ENCODE results near the gene TMEM141. TPM values are rescaled to one million over a fixed set of nuclear protein-coding genes. Genes with fewer than 3 reads are reported as not detected.

TMEM141 gene
- total and polyA plus RNA-seq, 10 of the 15 experiments (the other 5 are each of a cell fraction or from before 2014, with no cell fraction given) = 7.8 to 48.6 (median 34.4) TPM

- TF ChIP-seq ZNF592 (IDR thresholded peaks at IDR 0.05) (no peak), ESRRA (IDR thresholded peaks at IDR 0.05; ENCODE audit: low read length) (no peak), ZNF384 (IDR thresholded peaks at IDR 0.05; ENCODE audit: borderline replicate concordance, low read depth, low read length) (no peak), SIX5 (IDR thresholded peaks at IDR 0.05; ENCODE audit: low read depth, low read length, severe bottlenecking) (peak; percentile 26), RB1 (IDR thresholded peaks at IDR 0.05; ENCODE audit: borderline replicate concordance) (peak; percentile 82; the same call in 1 of the 2 replicates), POLR2AphosphoS5 (IDR thresholded peaks at IDR 0.05; ENCODE audit: low read length) (peak; percentile 61; the same call in 1 of the 2 replicates), SMAD5 (IDR thresholded peaks at IDR 0.05; ENCODE audit: low read depth) (peak; percentile 53; the same call in 1 of the 2 replicates), BMI1 (IDR thresholded peaks at IDR 0.05; ENCODE audit: borderline replicate concordance) (no peak), SRF (IDR thresholded peaks at IDR 0.05; ENCODE audit: low read depth in 2 of 2, low read length in 2 of 2) (0 out of 4 replicates have a peak, but pooled peaks of 1 of the 2 experiments have one; percentile 11), IRF3 (IDR thresholded peaks at IDR 0.05) (peak; percentile 48; the same call in 1 of the 2 replicates), POLR2AphosphoS2 (IDR thresholded peaks at IDR 0.05; ENCODE audit: low read depth, low read length) (peak; percentile 66), ZNF207 (IDR thresholded peaks at IDR 0.05; ENCODE audit: borderline replicate concordance) (no peak), EP300 (IDR thresholded peaks at IDR 0.05; ENCODE audit: borderline replicate concordance in 1 of 2, control insufficient read depth in 1 of 2, low read depth in 2 of 2, low read length in 2 of 2) (no peak), CBX3 (IDR thresholded peaks at IDR 0.05; ENCODE audit: borderline replicate concordance, low read depth) (no peak), KAT2A (conservative IDR thresholded peaks at IDR 0.05; ENCODE audit: control insufficient read depth, low read depth, low read length) (no peak), ELK1 (IDR thresholded peaks at IDR 0.05; ENCODE audit: low read depth, low read length) (0 out of 2 replicates have a peak, but pooled peaks have one; percentile 22), POLR2A (IDR thresholded peaks at IDR 0.05; ENCODE audit: low read depth, low read length) (peak; percentile 78), LARP7 (IDR thresholded peaks at IDR 0.05) (no peak; the same call in 1 of the 2 replicates), ASH2L (IDR thresholded peaks at IDR 0.05; ENCODE audit: borderline replicate concordance, low read depth) (no peak), HSF1 (IDR thresholded peaks at IDR 0.05; ENCODE audit: low read depth, low read length) (no peak)
Measured at GRCh38 chr9:136807281-136808074, 16.3 kb downstream of the TMEM141 start, which contains the start of gene RABL6 (continued).
